GM12801 (cell line): ENCODE measurements around the gene SH3BP4.

ENCODE experiments used
- TF ChIP-seq, protein P1 (sequence below): IDR thresholded peaks from one replicate; pipeline ENCODE4 v1.5.1; 2011; ENCODE audit warnings: control low read depth; ENCODE audit not compliant: insufficient read length; ENCODE audit errors: extremely low read depth

Gene SH3BP4

DNA sequence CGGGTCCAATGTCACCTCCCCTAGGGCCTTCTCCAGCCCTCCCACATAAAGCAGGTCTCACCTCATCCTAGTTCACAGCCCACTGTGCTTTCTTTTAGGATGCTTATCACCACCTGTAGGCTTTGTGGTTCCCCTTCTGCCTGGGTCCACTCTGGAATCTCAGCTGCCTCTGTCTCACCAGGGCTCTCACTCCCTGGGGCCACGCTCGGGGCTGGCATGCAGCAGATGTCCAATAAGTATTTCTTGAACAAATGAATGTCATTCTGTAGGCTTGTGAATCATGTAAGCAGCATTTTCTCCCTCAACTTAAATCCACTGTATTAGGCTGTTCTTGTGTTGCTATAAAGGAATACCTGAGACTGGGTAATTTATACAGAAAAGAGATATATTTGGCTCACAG lies 4.3 kb upstream of the SH3BP4 start:
- TF ChIP-seq, protein P1, sequence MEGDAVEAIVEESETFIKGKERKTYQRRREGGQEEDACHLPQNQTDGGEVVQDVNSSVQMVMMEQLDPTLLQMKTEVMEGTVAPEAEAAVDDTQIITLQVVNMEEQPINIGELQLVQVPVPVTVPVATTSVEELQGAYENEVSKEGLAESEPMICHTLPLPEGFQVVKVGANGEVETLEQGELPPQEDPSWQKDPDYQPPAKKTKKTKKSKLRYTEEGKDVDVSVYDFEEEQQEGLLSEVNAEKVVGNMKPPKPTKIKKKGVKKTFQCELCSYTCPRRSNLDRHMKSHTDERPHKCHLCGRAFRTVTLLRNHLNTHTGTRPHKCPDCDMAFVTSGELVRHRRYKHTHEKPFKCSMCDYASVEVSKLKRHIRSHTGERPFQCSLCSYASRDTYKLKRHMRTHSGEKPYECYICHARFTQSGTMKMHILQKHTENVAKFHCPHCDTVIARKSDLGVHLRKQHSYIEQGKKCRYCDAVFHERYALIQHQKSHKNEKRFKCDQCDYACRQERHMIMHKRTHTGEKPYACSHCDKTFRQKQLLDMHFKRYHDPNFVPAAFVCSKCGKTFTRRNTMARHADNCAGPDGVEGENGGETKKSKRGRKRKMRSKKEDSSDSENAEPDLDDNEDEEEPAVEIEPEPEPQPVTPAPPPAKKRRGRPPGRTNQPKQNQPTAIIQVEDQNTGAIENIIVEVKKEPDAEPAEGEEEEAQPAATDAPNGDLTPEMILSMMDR = no peak

DNA sequence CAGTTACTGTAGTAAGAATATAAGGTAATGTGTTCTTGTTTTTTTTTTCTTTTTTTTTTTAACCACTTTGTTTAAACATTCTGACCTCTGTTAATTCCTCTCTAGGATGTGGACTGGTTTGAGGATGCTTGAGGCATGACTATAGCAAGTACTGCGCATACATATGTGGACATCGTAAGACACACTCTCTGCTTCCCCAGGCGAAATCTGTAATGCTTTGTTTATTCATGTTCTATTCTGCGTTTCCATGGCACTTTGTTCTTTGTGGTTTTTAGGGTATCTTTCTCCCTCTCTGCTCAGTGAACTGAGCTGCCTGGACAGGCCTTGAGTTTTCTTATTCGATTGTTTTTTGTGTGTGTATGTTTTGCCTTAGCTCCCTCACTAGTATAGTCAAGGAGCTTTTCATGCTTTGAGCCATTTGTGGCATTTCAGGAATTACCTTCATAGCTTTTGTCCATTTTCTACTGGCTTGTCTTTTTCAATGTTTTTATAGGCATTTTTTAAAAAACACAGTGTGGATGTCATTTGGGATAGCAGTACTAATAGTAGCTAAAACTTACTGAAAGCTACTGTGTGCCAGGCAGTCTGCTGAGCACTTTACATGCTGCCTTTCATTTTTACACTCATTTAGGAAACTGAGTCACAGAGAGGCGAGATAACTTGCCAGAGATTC lies 1.9 kb upstream of the SH3BP4 start:
- TF ChIP-seq, protein P1 = no peak

DNA sequence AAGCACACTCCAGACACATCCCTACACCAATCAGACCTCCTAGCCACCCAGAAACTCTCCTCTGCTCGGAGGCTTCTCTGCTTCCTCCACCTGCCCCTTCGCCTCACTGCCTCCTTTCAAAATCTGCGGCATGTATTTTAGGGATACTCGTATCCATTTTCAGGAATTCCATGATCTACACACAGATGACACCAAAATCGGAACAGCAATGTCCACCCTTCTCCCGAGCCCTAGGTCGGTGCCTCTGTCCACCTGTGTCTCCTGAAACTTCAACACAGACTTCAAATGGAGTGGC lies 1.4 kb upstream of the SH3BP4 start:
- TF ChIP-seq, protein P1 = no peak

DNA sequence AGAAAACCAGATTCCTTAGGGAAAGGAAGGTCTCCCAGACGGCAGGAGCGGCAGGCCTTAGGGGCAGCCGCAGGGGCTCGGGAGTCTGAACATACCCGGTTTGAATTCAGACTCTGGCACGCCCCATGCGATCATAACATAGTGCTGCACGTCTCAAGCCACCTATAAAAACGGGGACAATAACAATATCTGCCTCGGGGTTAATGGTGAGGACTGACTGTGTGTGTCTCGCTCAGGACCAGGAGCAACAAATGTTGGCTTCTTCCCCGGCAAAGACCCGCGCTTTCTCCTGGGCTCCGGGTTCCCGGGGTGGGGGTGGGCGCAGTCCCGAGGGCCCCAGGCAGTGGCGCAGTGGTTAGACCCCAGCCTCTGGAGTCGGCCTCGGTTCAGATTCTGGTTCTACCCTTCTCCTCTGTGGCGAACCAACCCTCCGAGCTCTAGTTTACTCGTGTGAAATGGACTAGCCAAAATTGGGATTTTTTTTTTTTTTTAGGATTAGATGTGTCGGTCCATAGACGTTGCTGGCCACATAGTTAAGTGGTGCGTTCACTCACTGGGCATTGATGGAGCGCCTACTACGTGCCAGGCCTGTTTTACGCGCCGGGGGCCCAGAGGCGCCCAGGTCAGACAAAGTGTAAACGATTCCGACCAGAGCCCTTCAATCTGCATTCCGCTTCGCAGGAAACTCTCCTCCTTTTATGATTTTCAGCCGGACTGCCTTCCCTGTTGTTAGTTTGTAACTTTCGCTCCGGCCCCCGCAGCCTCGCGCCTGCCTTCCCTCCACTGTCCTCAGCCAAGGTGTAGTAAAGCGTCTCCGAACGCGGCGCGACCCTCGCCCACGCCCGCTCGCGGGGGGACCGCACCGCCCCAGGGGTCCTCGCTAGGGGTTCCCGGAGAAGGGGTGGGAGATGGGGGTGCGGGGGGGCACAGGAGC lies 820 bp upstream of the SH3BP4 start:
- TF ChIP-seq, protein P1 = no peak

DNA sequence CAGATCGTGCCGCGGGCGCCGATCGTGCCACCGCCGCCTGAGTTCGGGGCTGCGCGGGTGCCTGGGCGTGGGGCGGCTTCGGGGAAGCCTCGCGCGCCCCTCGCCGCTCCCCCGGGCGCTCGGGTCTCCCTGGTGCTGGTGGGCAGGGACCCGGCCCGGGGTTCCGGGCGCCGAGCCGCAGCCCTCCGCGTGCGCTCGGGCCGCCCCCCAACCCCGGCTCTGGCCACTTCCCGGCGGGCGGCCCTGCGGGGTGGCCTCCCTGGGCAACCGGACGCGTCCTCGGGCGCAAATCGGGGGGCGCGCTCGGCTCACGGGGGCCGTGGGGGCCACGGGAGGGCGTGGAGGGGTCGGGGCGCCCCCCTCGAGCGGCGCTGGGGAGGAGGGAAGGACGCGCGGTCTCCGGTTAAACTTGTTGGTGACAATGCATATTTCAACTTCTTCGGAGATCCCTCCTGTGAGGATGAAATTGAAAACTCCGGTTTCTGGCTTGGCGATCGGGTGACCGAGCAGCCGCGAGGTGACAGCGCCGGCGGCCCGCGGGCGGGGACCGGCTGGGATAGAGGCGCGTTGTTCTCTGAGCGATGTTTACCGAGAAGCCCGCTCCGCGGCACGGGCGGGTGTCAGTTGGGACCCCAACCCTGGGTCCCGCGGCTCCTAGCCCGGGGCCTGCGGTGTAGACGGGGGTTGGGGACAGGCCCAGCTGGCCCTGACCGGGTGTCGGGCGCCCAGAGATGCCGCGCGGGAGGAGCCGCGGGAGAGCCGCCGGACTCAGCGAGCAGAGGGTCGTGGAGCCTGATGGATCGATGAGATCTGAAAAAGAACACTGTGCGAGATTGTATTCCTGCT lies 676 bp downstream of the SH3BP4 start:
- TF ChIP-seq, protein P1 = no peak

DNA sequence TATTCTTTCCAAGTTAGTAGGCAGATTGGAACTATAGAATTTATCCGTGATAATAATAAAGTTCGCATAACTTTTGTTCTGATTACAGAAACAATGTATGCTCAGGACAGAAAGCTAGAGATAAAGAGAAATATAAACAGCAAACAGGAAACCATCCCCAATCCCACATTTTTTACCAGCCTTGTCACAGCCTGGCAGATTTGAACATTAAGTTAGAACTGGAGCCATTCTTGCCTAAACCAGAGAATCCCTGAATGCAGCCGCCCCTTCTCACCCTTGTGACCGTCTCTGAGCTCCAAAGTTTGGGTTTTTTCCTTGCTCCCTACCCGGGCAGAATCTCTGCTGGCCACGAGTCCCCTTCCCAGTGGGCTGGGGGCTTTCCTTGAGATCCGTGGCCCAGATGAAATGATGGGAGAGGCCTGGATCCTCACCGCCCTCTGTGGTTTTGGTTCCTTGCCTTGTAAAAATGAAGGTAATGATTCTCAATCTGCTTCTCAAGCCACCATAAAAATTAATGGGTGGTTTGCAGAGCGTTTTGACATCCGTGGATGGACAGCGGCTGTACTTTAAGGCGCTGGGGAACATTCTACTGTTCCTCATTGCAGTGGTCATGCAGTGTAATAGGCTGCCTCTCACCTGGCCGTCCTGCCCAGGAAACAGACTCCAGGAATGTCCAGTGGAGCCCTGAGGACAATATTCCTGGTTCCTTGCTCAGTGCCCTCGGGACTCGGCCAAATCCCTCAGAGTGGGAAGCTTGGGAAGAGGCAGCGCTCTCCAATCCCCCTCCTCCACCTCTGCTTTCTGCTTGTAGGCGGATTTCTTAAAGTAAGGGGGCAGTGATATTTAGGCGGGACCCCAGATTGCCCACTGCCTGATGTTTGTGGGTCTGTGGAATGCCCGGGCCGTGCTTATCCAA lies 1.6 kb downstream of the SH3BP4 start:
- TF ChIP-seq, protein P1 = no peak
